ENCODE data around the gene CDH24. TPM values are rescaled to one million over a fixed set of nuclear protein-coding genes. Genes with fewer than 3 reads are reported as not detected.
A peak's percentile ranks its signal among the peaks of the same experiment; 100 is the strongest.

CDH24 gene
- total RNA-seq, 1 donor from 2014 or later, result 5.9 TPM

GRCh38 chr14:23063601-23064000 lies 6.3 kb upstream of the CDH24 start:
- Histone ChIP-seq H3K27ac (no peak overlapping the region), H3K36me3 (peaks cover 77 to 93% of the 10 kb centered on the region in 2 donors)

GRCh38 chr14:23062002-23062401 lies 4.7 kb upstream of the CDH24 start:
- intact Hi-C loops (cut with DNase I), result no loop called here
- no peaks in the 10 kb centered on the region for H3K27me3 ChIP-seq
- no peak overlapping the region for H3K4me3 ChIP-seq
- DNase-seq (ENCODE audit: low spot score in 2 of 2), result peak in 1 of 2 donors; percentile 84
- peaks cover 66 to 82% of the 10 kb centered on the region in 2 donors for H3K36me3 ChIP-seq
- H3K27ac ChIP-seq, result peak overlapping the region in 1 of 2 donors; percentile 57
- no peaks in the 10 kb centered on the region for H3K9me3 ChIP-seq
- H3K4me1 ChIP-seq, result peaks cover 3 to 12% of the 10 kb centered on the region in 2 donors
- TF ChIP-seq CTCF (IDR thresholded peaks at IDR 0.05), result no peak

More at GRCh38 chr14:23063601-23064000, 6.3 kb upstream of the CDH24 start:
- no peaks in the 10 kb centered on the region for H3K27me3 ChIP-seq
- no peak for DNase-seq (ENCODE audit: low spot score in 2 of 2)
- intact Hi-C loops (cut with DNase I), result no loop called here
- H3K4me3 ChIP-seq, result no peak overlapping the region
- no peaks in the 10 kb centered on the region for H3K9me3 ChIP-seq
- TF ChIP-seq CTCF (IDR thresholded peaks at IDR 0.05), result no peak
- H3K4me1 ChIP-seq, result peaks cover 0 to 9% of the 10 kb centered on the region in 2 donors

- H3K27ac ChIP-seq, result no peak overlapping the region
- no peaks in the 10 kb centered on the region for H3K27me3 ChIP-seq
- intact Hi-C loops (cut with DNase I), result no loop called here
- peaks cover 53 to 69% of the 10 kb centered on the region in 2 donors for H3K36me3 ChIP-seq
- TF ChIP-seq CTCF (IDR thresholded peaks at IDR 0.05), result no peak
- H3K4me1 ChIP-seq, result peaks cover 3 to 23% of the 10 kb centered on the region in 2 donors
- H3K9me3 ChIP-seq, result no peaks in the 10 kb centered on the region
- H3K4me3 ChIP-seq, result no peak overlapping the region
- DNase-seq (ENCODE audit: low spot score in 2 of 2), result peak in 1 of 2 donors; percentile 52
Measured at GRCh38 chr14:23060536-23061260, 3.4 kb upstream of the CDH24 start.

- peak in 1 of 2 donors; percentile 59 for DNase-seq (ENCODE audit: low spot score in 2 of 2)
- Histone ChIP-seq H3K36me3 (peaks cover 43 to 52% of the 10 kb centered on the region in 2 donors), H3K27ac (no peak overlapping the region), H3K27me3 (no peaks in the 10 kb centered on the region), H3K4me1 (peaks cover 3 to 23% of the 10 kb centered on the region in 2 donors), H3K4me3 (no peak overlapping the region), H3K9me3 (no peaks in the 10 kb centered on the region)
- intact Hi-C loops (cut with DNase I), result loop anchor here (1.0 to 10.0 kb wide), 4 partner anchors 24 to 504 kb away; no protein-coding TSS in a partner anchor
- no peak for TF ChIP-seq CTCF (IDR thresholded peaks at IDR 0.05)
Measured at GRCh38 chr14:23058654-23059504, 1.6 kb upstream of the CDH24 start.

- TF ChIP-seq CTCF (IDR thresholded peaks at IDR 0.05), result peak; percentile 87 to 96 (median 92)
- intact Hi-C loops (cut with DNase I), result loop anchor here (1.0 to 10.0 kb wide), 4 partner anchors 23 to 503 kb away; no protein-coding TSS in a partner anchor
- Histone ChIP-seq H3K27me3 (no peaks in the 10 kb centered on the region), H3K4me1 (peaks cover 3 to 23% of the 10 kb centered on the region in 2 donors), H3K9me3 (no peaks in the 10 kb centered on the region), H3K4me3 (peak overlapping the region; percentile 60 to 95), H3K27ac (peak overlapping the region in 1 of 2 donors; percentile 73), H3K36me3 (peaks cover 37 to 44% of the 10 kb centered on the region in 2 donors)
- peak; percentile 28 to 86 for DNase-seq (ENCODE audit: low spot score in 2 of 2)
Measured at GRCh38 chr14:23057757-23058653, 685 bp upstream of the CDH24 start.
